GM12878 (cell line): ENCODE measurements around the gene SPATA32. TPM values are rescaled to one million over a fixed set of nuclear protein-coding genes. Genes with fewer than 3 reads are reported as not detected.

Source experiments
- ATAC-seq: fragments of 200-7000 bp; cut with Tn5 transposase; 3 replicates; pipeline ENCODE4 v1.9.1; 2020; ENCODE audit warnings: mild to moderate bottlenecking, moderate library complexity
- BruUV-seq: library from RNA; stranded (reverse); fragments of 400-500 nt; replicated peaks from 2 replicates; lab custom pipeline; 2021; lab: Mats Ljungman, UMichigan
- CTCF ChIA-PET: fragments of 300-600 bp; sonication (Branson Sonifier 250); formaldehyde crosslinking; extraction: SDS; loops from one replicate; lab custom pipeline; 2021; ENCODE audit warnings: inconsistent platforms; lab: Yijun Ruan, JAX
- POLR2A ChIA-PET: fragments of 350-600 bp; formaldehyde crosslinking; extraction: SDS; loops from one replicate; lab custom pipeline; 2021; ENCODE audit warnings: inconsistent platforms; lab: Charles Lee
- RAD21 ChIA-PET: fragments of 300-600 bp; sonication (Branson Sonifier 250); formaldehyde crosslinking; loops from one replicate; lab custom pipeline; 2023; ENCODE audit warnings: antibody characterized with exemption; ENCODE audit not compliant: unreplicated experiment; lab: Charles Lee
- SMC1A ChIA-PET: fragments of 300-600 bp; sonication (Branson Sonifier 250); formaldehyde crosslinking; loops from one replicate; lab custom pipeline; 2023; ENCODE audit not compliant: unreplicated experiment, uncharacterized antibody; lab: Charles Lee
- DNase-seq: peaks from one replicate; pipeline ENCODE4 v3.0.0-alpha.2; 2011; ENCODE audit warnings: low read depth, low spot score
- FAIRE-seq: peaks from 3 replicates; lab custom pipeline; 2011; peaks lifted over from hg19 to GRCh38; lab: Jason Lieb, UNC
- H2AFZ ChIP-seq: 2 replicates; pipeline ENCODE4 v1.6.0; 2011; ENCODE audit warnings: low read depth, low read length, control low read depth; ENCODE audit not compliant: control insufficient read depth
- H3K27ac ChIP-seq: 2 replicates; pipeline ENCODE4 v1.5.1; 2011; ENCODE audit warnings: control low read depth; ENCODE audit not compliant: control insufficient read depth, insufficient read depth
- H3K27me3 ChIP-seq, 2 experiments: replicated peaks in 1 of 2; 2 replicates each; pipeline versions ENCODE4 v1.6.0 to v1.6.1; 2011; ENCODE audit warnings: low read length in 1 of 2; ENCODE audit not compliant: control insufficient read depth in 2 of 2, insufficient read depth in 2 of 2
- H3K36me3 ChIP-seq, 2 experiments: 2 replicates each; pipeline ENCODE4 v1.5.1; 2011; ENCODE audit warnings: low read length in 1 of 2; ENCODE audit not compliant: control insufficient read depth in 2 of 2, insufficient read depth in 2 of 2
- H3K4me1 ChIP-seq: 2 replicates; pipeline ENCODE4 v1.6.1; 2011; ENCODE audit warnings: mild to moderate bottlenecking, low read length, moderate library complexity, mixed read lengths; ENCODE audit not compliant: control insufficient read depth, insufficient read depth
- H3K4me2 ChIP-seq: 2 replicates; pipeline ENCODE4 v1.6.0; 2011; ENCODE audit warnings: control low read depth; ENCODE audit not compliant: control insufficient read depth, insufficient read depth
- H3K4me3 ChIP-seq: fragments of 200-600 bp; sonication (generic); 2 replicates; pipeline ENCODE4 v1.5.1; 2016
- H3K79me2 ChIP-seq: 2 replicates; pipeline ENCODE4 v1.6.0; 2011; ENCODE audit warnings: low read length; ENCODE audit not compliant: control insufficient read depth, insufficient read depth
- H3K9ac ChIP-seq: 2 replicates; pipeline ENCODE4 v1.8.0; 2011; ENCODE audit warnings: low read length, control low read depth, mixed read lengths; ENCODE audit not compliant: control insufficient read depth, insufficient read depth
- H3K9me3 ChIP-seq: replicated peaks from 3 replicates; pipeline ENCODE4 v1.5.1; 2011; ENCODE audit warnings: mild to moderate bottlenecking, low read length; ENCODE audit not compliant: control insufficient read depth, insufficient read depth
- H4K20me1 ChIP-seq: 2 replicates; pipeline ENCODE4 v1.6.0; 2011; ENCODE audit not compliant: control insufficient read depth, insufficient read depth
- CUX1 ChIP-seq: IDR thresholded peaks from 2 replicates; pipeline ENCODE4 v1.6.1; 2012; ENCODE audit warnings: improper control_type of control experiment, low read depth, low read length; ENCODE audit not compliant: insufficient replicate concordance
- FOS ChIP-seq: IDR thresholded peaks from 3 replicates; pipeline ENCODE4 v1.6.1; 2011; ENCODE audit warnings: borderline replicate concordance; ENCODE audit not compliant: insufficient read length; ENCODE audit errors: extremely low read depth
- FOXM1 ChIP-seq: IDR thresholded peaks from 2 replicates; pipeline ENCODE4 v1.6.1; 2012; ENCODE audit warnings: low read depth, mild to moderate bottlenecking, inconsistent platforms, low read length, moderate library complexity
- HDAC6 ChIP-seq: fragments of 200-600 bp; sonication (generic); IDR thresholded peaks from one replicate; pipeline ENCODE4 v1.8.0; 2017; ENCODE audit warnings: antibody characterized with exemption; ENCODE audit not compliant: unreplicated experiment
- IKZF2 ChIP-seq, 2 experiments: fragments of 450-650 bp; IDR thresholded peaks; 2 replicates each; pipeline ENCODE4 v1.6.1; 2017; ENCODE audit warnings: mild to moderate bottlenecking in 2 of 2, moderate library complexity in 2 of 2
- IRF3 ChIP-seq: fragments of 450-650 bp; IDR thresholded peaks from 2 replicates; pipeline ENCODE4 v1.6.1; 2014; ENCODE audit warnings: mild to moderate bottlenecking
- KDM1A ChIP-seq: fragments of 200-600 bp; sonication (generic); IDR thresholded peaks from 2 replicates; pipeline ENCODE4 v1.6.1; 2016; ENCODE audit warnings: borderline replicate concordance
- RELB ChIP-seq: fragments of 450-650 bp; IDR thresholded peaks from 2 replicates; pipeline ENCODE4 v1.6.1; 2017; ENCODE audit warnings: low read depth, mild to moderate bottlenecking, moderate library complexity
- SIN3A ChIP-seq: IDR thresholded peaks from 2 replicates; pipeline ENCODE4 v1.6.1; 2012; ENCODE audit warnings: low read depth, low read length, improper control_type of control experiment
- SMC3 ChIP-seq: IDR thresholded peaks from 2 replicates; pipeline ENCODE4 v1.6.1; 2011; ENCODE audit warnings: low read length, improper control_type of control experiment, borderline replicate concordance
- ZBED1 ChIP-seq: IDR thresholded peaks from 2 replicates; pipeline ENCODE4 v1.6.1; 2016; ENCODE audit warnings: borderline replicate concordance
- WGBS: methylation state at CpG from one replicate; pipeline ENCODE4 v1.1.6; 2016; ENCODE audit warnings: low lambda C conversion rate; ENCODE audit not compliant: insufficient replicate concordance, insufficient coverage; ENCODE audit errors: missing lambda C conversion rate; 5-methylcytosine and 5-hydroxymethylcytosine counted together
- in situ Hi-C: fragments of 300-500 bp; cut with MboI; formaldehyde crosslinking; loops from 9 replicates; pipeline ENCODE4 v1.14.3; 2018; ENCODE audit warnings: mixed read lengths
- intact Hi-C: fragments of 100-400 bp; cut with micrococcal nuclease; formaldehyde crosslinking; loops from one replicate; pipeline ENCODE4 v1.14.2; 2022; ENCODE audit not compliant: unreplicated experiment
- polyA plus RNA-seq, 11 experiments: library from polyadenylated mRNA; depleted of rRNA in 4 of 11; unstranded in 6 of 11; stranded (reverse) in 5 of 11; fragments of >200 nt; fragmentation: Nextera tagmentation in 4 of 11; fragmentation: Illumina TruSeq in 1 of 11; extraction: Ambion mirVana in 4 of 11; extraction: Trizol in 1 of 11; gene quantifications; 1 replicate in 1 of 11; 2 replicates in 10 of 11; pipeline versions ENCODE4 v1.2.1 to v1.2.3, GENCODE V29; 2011 to 2016; ENCODE audit warnings: inconsistent platforms in 2 of 11, missing spikeins in 2 of 11, low read depth in 1 of 11
- total RNA-seq, 4 experiments: library from RNA; depleted of rRNA in 3 of 4; stranded (reverse); fragments of >200 nt in 3 of 4; fragmentation: Illumina TruSeq in 1 of 4; extraction: Trizol in 1 of 4; gene quantifications; 2 replicates each; pipeline versions ENCODE4 v1.2.1 to v1.2.3, GENCODE V29; 2013 to 2021

Gene SPATA32
- total and polyA plus RNA-seq, 10 of the 15 experiments (the other 5 are each of a cell fraction or from before 2014, with no cell fraction given): 0.03 to 0.35 (median 0.11) TPM; not detected in 3

GRCh38 chr17:45229681-45230409 lies 32.0 kb downstream of the SPATA32 start (continued):
- TF ChIP-seq CUX1: no peak

- Histone ChIP-seq H3K4me1 (peaks cover 66% of the 10 kb centered on the region), H3K79me2 (peaks cover 72% of the 10 kb centered on the region), H2AFZ (no peak overlapping the region), H3K27ac (peak overlapping the region; percentile 100), H3K9me3 (no peaks in the 10 kb centered on the region), H3K27me3 (no peaks in the 10 kb centered on the region), H3K4me3 (peak overlapping the region; percentile 89), H3K4me2 (peak overlapping the region; percentile 100), H4K20me1 (no peaks in the 10 kb centered on the region), H3K9ac (peak overlapping the region; percentile 92), H3K36me3 (peaks cover 3 to 17% of the 10 kb centered on the region in 2 experiments; a peak in 3 of 4 replicates)
- SMC1A ChIA-PET: interaction anchor here (0.7 to 11.4 kb wide), 9 partner anchors 11 to 203 kb away, joined by 3 to 201 read pairs (median 4); partner anchors contain the start of gene ACBD4
- POLR2A ChIA-PET: interaction anchor here (1.0 to 11.4 kb wide), 9 partner anchors 8 to 184 kb away, joined by 3 to 140 read pairs (median 8); partner anchors contain the start of genes FMNL1, HEXIM1, HEXIM2 and MAP3K14
- in situ Hi-C loops: no loop called here
- BruUV-seq: no TSS peak
- DNase-seq (peak; percentile 68), FAIRE-seq (peak; percentile 61), ATAC-seq (peak; percentile 56)
- WGBS: 2% methylated on average over 19 of the region's 19 CpGs
- RAD21 ChIA-PET: interaction anchor here (1.0 to 10.1 kb wide), 9 partner anchors 8 to 862 kb away, joined by 3 to 225 read pairs (median 9); partner anchors contain the start of genes ACBD4 and FMNL1
- intact Hi-C loops: loop anchor here (5.0 kb wide), 1 partner anchor 88 kb away; the partner anchor contains the start of gene MAP3K14
- CTCF ChIA-PET: interaction anchor here (0.6 to 12.8 kb wide), 15 partner anchors 9 to 184 kb away, joined by 3 to 429 read pairs (median 4); partner anchors contain the start of genes ACBD4, FMNL1 and MAP3K14
- TF ChIP-seq HDAC6 (no peak), KDM1A (no peak), SIN3A (no peak), ZBED1 (peak; percentile 82; the same call in 1 of the 2 replicates), RELB (peak; percentile 84), IRF3 (no peak), IKZF2 (IDR thresholded peaks at IDR 0.05) (peak; percentile 90 to 94), FOXM1 (no peak), SMC3 (0 out of 2 replicates have a peak, but pooled peaks have one; percentile 5), FOS (no peak)
Observed at GRCh38 chr17:45228763-45229539, 32.9 kb downstream of the SPATA32 start.
